H1 (cell line): ENCODE results near the gene SRPRA. TPM values are rescaled to one million over a fixed set of nuclear protein-coding genes. Genes with fewer than 3 reads are reported as not detected.

ENCODE experiments used
- CTCF ChIA-PET: fragments of 300-600 bp; sonication (Branson Sonifier 250); formaldehyde crosslinking; loops from one replicate; lab custom pipeline; 2021; ENCODE audit not compliant: partially characterized antibody; lab: Charles Lee
- POLR2A ChIA-PET: fragments of 300-600 bp; sonication (Branson Sonifier 250); formaldehyde crosslinking; loops from one replicate; lab custom pipeline; 2021; ENCODE audit warnings: inconsistent platforms; ENCODE audit not compliant: partially characterized antibody; lab: Charles Lee
- DNase-seq, 2 experiments: peaks; one replicate each; pipeline versions ENCODE4 v3.0.0 to v3.0.0-alpha.2; 2010 to 2022; ENCODE audit warnings: low spot score in 2 of 2, low read depth in 1 of 2, mixed read lengths in 1 of 2
- FAIRE-seq: peaks from 2 replicates; lab custom pipeline; 2011; peaks lifted over from hg19 to GRCh38; lab: Jason Lieb, UNC
- H2AFZ ChIP-seq: 2 replicates; pipeline ENCODE4 v1.8.1; 2012; ENCODE audit warnings: low read length, inconsistent platforms
- H2AK5ac ChIP-seq: 2 replicates; pipeline ENCODE4 v1.6.1; 2013; ENCODE audit warnings: low read depth, low read length
- H2BK120ac ChIP-seq: replicated peaks from 2 replicates; pipeline ENCODE3; 2013; ENCODE audit warnings: low read depth, low read length, inconsistent platforms
- H2BK12ac ChIP-seq: 2 replicates; pipeline ENCODE4 v1.6.1; 2013; ENCODE audit warnings: low read depth, low read length
- H2BK15ac ChIP-seq: 2 replicates; pipeline ENCODE4 v1.6.1; 2013; ENCODE audit warnings: low read length
- H2BK20ac ChIP-seq: 2 replicates; pipeline ENCODE4 v1.6.1; 2013; ENCODE audit warnings: low read length
- H2BK5ac ChIP-seq: 2 replicates; pipeline ENCODE4 v1.6.1; 2013; ENCODE audit warnings: low read depth, low read length
- H3K14ac ChIP-seq: 2 replicates; pipeline ENCODE4 v1.6.1; 2013; ENCODE audit warnings: inconsistent platforms; ENCODE audit not compliant: insufficient read length
- H3K18ac ChIP-seq: 2 replicates; pipeline ENCODE4 v1.6.1; 2013; ENCODE audit warnings: low read length; ENCODE audit errors: extremely low read depth
- H3K23ac ChIP-seq: 2 replicates; pipeline ENCODE4 v1.6.1; 2013; ENCODE audit warnings: inconsistent platforms; ENCODE audit not compliant: insufficient read length
- H3K23me2 ChIP-seq: 2 replicates; pipeline ENCODE4 v1.6.1; 2013; ENCODE audit warnings: low read depth, low read length
- H3K27ac ChIP-seq: 2 replicates; pipeline ENCODE4 v1.6.1; 2011; ENCODE audit warnings: low read depth, low read length, inconsistent platforms
- H3K27me3 ChIP-seq, 4 experiments: replicated peaks in 1 of 4; 1 replicate in 1 of 4; 2 replicates in 3 of 4; pipeline versions ENCODE4 v1.6.1 to v1.8.1; 2011 to 2013; ENCODE audit warnings: low read length in 3 of 4, mild to moderate bottlenecking in 3 of 4, inconsistent platforms in 2 of 4, mixed read lengths in 2 of 4, moderate library complexity in 1 of 4; ENCODE audit not compliant: control insufficient read depth in 3 of 4, insufficient read depth in 3 of 4; ENCODE audit errors: extremely low read depth in 1 of 4
- H3K36me3 ChIP-seq, 4 experiments: 2 replicates each; pipeline versions ENCODE4 v1.6.1 to v1.8.1; 2011 to 2013; ENCODE audit warnings: mild to moderate bottlenecking in 4 of 4, low read length in 3 of 4, moderate library complexity in 2 of 4, control low read depth in 1 of 4, inconsistent platforms in 1 of 4; ENCODE audit not compliant: insufficient read depth in 4 of 4, control insufficient read depth in 2 of 4
- H3K4ac ChIP-seq: replicated peaks from 2 replicates; pipeline ENCODE3; 2013; ENCODE audit warnings: low read length, low read depth, mixed read lengths, inconsistent platforms; ENCODE audit not compliant: insufficient read length
- H3K4me1 ChIP-seq, 4 experiments: replicated peaks in 1 of 4; 1 replicate in 1 of 4; 2 replicates in 3 of 4; pipeline versions ENCODE4 v1.6.1 to v1.8.1; 2011 to 2013; ENCODE audit warnings: low read length in 3 of 4, inconsistent platforms in 2 of 4, mixed read lengths in 1 of 4; ENCODE audit not compliant: insufficient read depth in 4 of 4, control insufficient read depth in 3 of 4
- H3K4me2 ChIP-seq, 2 experiments: 2 replicates each; pipeline versions ENCODE4 v1.6.1 to v1.8.1; 2011 to 2013; ENCODE audit warnings: low read depth in 2 of 2, low read length in 2 of 2, control low read depth in 1 of 2, inconsistent platforms in 1 of 2, mild to moderate bottlenecking in 1 of 2; ENCODE audit not compliant: insufficient read depth in 1 of 2
- H3K4me3 ChIP-seq, 4 experiments: fragments of 200-600, 300-600 bp in 1 of 4; sonication (generic), shearing (Covaris generic), sonication (Bioruptor Twin) in 1 of 4; 2 replicates each; pipeline versions ENCODE4 v1.5.1 to v1.8.1; 2011 to 2016; ENCODE audit warnings: low read length in 4 of 4, low read depth in 3 of 4, control low read depth in 2 of 4, inconsistent platforms in 2 of 4, mild to moderate bottlenecking in 2 of 4, mixed read lengths in 1 of 4, moderate library complexity in 1 of 4; ENCODE audit not compliant: insufficient read depth in 2 of 4; ENCODE audit errors: extremely low read depth in 1 of 4
- H3K56ac ChIP-seq: replicated peaks from 2 replicates; pipeline ENCODE3; 2013; ENCODE audit warnings: low read depth, mild to moderate bottlenecking, mixed read lengths, low read length, inconsistent platforms; ENCODE audit not compliant: insufficient read length
- H3K79me1 ChIP-seq: 2 replicates; pipeline ENCODE4 v1.6.1; 2013; ENCODE audit warnings: low read depth, low read length, control low read depth
- H3K79me2 ChIP-seq, 2 experiments: 2 replicates each; pipeline versions ENCODE4 v1.6.1 to v1.8.1; 2012 to 2013; ENCODE audit warnings: low read length in 2 of 2, mild to moderate bottlenecking in 2 of 2, inconsistent platforms in 1 of 2; ENCODE audit not compliant: insufficient read depth in 2 of 2, control insufficient read depth in 1 of 2
- H3K9ac ChIP-seq, 4 experiments: replicated peaks in 1 of 4; 1 replicate in 1 of 4; 2 replicates in 3 of 4; pipeline versions ENCODE4 v1.6.1 to v1.8.1; 2011 to 2013; ENCODE audit warnings: low read depth in 3 of 4, low read length in 3 of 4, control low read depth in 2 of 4, mild to moderate bottlenecking in 2 of 4, moderate library complexity in 2 of 4, inconsistent platforms in 1 of 4; ENCODE audit errors: extremely low read depth in 1 of 4
- H3K9me3 ChIP-seq, 2 experiments: 2 replicates each; pipeline versions ENCODE4 v1.6.1 to v1.8.1; 2012 to 2013; ENCODE audit warnings: mild to moderate bottlenecking in 2 of 2, moderate library complexity in 2 of 2, control low read depth in 1 of 2, inconsistent platforms in 1 of 2, low read depth in 1 of 2, low read length in 1 of 2, mixed read lengths in 1 of 2; ENCODE audit not compliant: insufficient read depth in 2 of 2
- H4K20me1 ChIP-seq, 2 experiments: replicated peaks in 1 of 2; 2 replicates each; pipeline versions ENCODE3 to v1.8.1; 2011 to 2013; ENCODE audit warnings: inconsistent platforms in 2 of 2, low read length in 2 of 2, mild to moderate bottlenecking in 1 of 2; ENCODE audit not compliant: insufficient read depth in 2 of 2, control insufficient read depth in 1 of 2
- H4K5ac ChIP-seq: 2 replicates; pipeline ENCODE4 v1.6.1; 2013; ENCODE audit warnings: low read length, low read depth, mixed read lengths, inconsistent platforms; ENCODE audit not compliant: insufficient read length
- H4K8ac ChIP-seq: 2 replicates; pipeline ENCODE4 v1.8.0; 2013; ENCODE audit warnings: mild to moderate bottlenecking, moderate library complexity, low read length, inconsistent platforms; ENCODE audit not compliant: insufficient read depth; ENCODE audit errors: extremely low read depth
- H4K91ac ChIP-seq: replicated peaks from 2 replicates; pipeline ENCODE3; 2013; ENCODE audit warnings: low read length, mixed read lengths, inconsistent platforms; ENCODE audit not compliant: insufficient read length
- CHD2 ChIP-seq: IDR thresholded peaks from 2 replicates; pipeline ENCODE4 v1.6.1; 2012; ENCODE audit warnings: low read length, improper control_type of control experiment
- EZH2 ChIP-seq: fragments of 200-600 bp; sonication (generic); IDR thresholded peaks from 2 replicates; pipeline ENCODE4 v1.7.1; 2012; ENCODE audit warnings: low read depth, mild to moderate bottlenecking, moderate library complexity, low read length, inconsistent platforms; ENCODE audit not compliant: severe bottlenecking
- KDM4A ChIP-seq: IDR thresholded peaks from one replicate; pipeline ENCODE4 v1.7.1; 2012; ENCODE audit warnings: low read depth, mild to moderate bottlenecking, moderate library complexity, low read length, inconsistent platforms; ENCODE audit not compliant: severe bottlenecking
- NANOG ChIP-seq: IDR thresholded peaks from 2 replicates; pipeline ENCODE4 v1.6.1; 2011; ENCODE audit warnings: low read length, low read depth, mild to moderate bottlenecking, inconsistent platforms; ENCODE audit not compliant: insufficient read depth, poor library complexity, severe bottlenecking
- RAD21 ChIP-seq, 2 experiments: IDR thresholded peaks in 1 of 2; conservative IDR thresholded peaks in 1 of 2; 2 replicates each; pipeline ENCODE4 v1.6.1; 2011; ENCODE audit warnings: low read depth in 2 of 2, low read length in 2 of 2, improper control_type of control experiment in 1 of 2, inconsistent platforms in 1 of 2, mild to moderate bottlenecking in 1 of 2, moderate library complexity in 1 of 2
- RFX5 ChIP-seq: IDR thresholded peaks from 2 replicates; pipeline ENCODE4 v1.6.1; 2011; ENCODE audit warnings: low read depth, low read length, improper control_type of control experiment, borderline replicate concordance
- SIRT6 ChIP-seq: IDR thresholded peaks from one replicate; pipeline ENCODE4 v1.7.1; 2012; ENCODE audit warnings: low read length, inconsistent platforms
- WGBS, 2 experiments: shearing (Covaris generic) in 1 of 2; methylation state at CpG; one replicate each; pipeline versions ENCODE4 v1.1.6 to v1.1.7; 2013 to 2015; ENCODE audit warnings: low lambda C conversion rate in 2 of 2, mixed read lengths in 2 of 2, inconsistent platforms in 1 of 2, low coverage in 1 of 2, missing lambda C conversion rate in 1 of 2; ENCODE audit not compliant: insufficient replicate concordance in 2 of 2, insufficient coverage in 1 of 2, insufficient read length in 1 of 2; ENCODE audit errors: extremely low coverage in 1 of 2, missing lambda C conversion rate in 1 of 2; 5-methylcytosine and 5-hydroxymethylcytosine counted together
- polyA plus RNA-seq, 7 experiments: library from polyadenylated mRNA; depleted of rRNA in 3 of 7; stranded (reverse) in 5 of 7; unstranded in 2 of 7; fragments of >200 nt in 5 of 7; fragments of 200-250 nt in 2 of 7; gene quantifications; 1 replicate in 5 of 7; 2 replicates in 1 of 7; 4 replicates in 1 of 7; pipeline versions ENCODE4 v1.2.1 to v1.2.3, GENCODE V29; 2011 to 2013; ENCODE audit warnings: missing spikeins in 2 of 7, mixed read lengths in 2 of 7
- total RNA-seq: library from RNA; stranded (reverse); fragmentation: NEBNext Ultra II Directional; extraction: Animal tissue kit (Norgen Biotek cat#: 25700); gene quantifications from 2 replicates; pipeline ENCODE4 v1.2.1, GENCODE V29; 2021

Gene SRPRA
- total and polyA plus RNA-seq, 2 of the 8 experiments (the other 6 are each of a cell fraction or from before 2014, with no cell fraction given): 57.6 to 62.0 TPM

- Histone ChIP-seq H2BK120ac (no peak overlapping the region), H4K8ac (no peak overlapping the region), H3K9ac (no peak overlapping the region), H3K27me3 (peaks cover 0 to 5% (median 2%) of the 10 kb centered on the region in 4 experiments; a peak in 4 of 7 replicates), H2BK12ac (no peak overlapping the region), H2AFZ (no peak overlapping the region), H3K56ac (no peak overlapping the region), H3K27ac (no peak overlapping the region), H4K20me1 (peaks cover 2 to 5% of the 10 kb centered on the region in 2 experiments), H3K79me1 (peaks cover 6% of the 10 kb centered on the region; the same call in 1 of the 2 replicates), H2BK5ac (no peak overlapping the region), H4K91ac (no peak overlapping the region), H3K4me2 (no peak overlapping the region), H4K5ac (no peak overlapping the region), H3K4me3 (no peak overlapping the region), H3K4me1 (peaks cover 0 to 6% (median 4%) of the 10 kb centered on the region in 4 experiments; a peak in 4 of 7 replicates), H3K36me3 (peaks cover 15 to 33% (median 20%) of the 10 kb centered on the region in 4 experiments; a peak in 7 of 8 replicates), H3K14ac (no peak overlapping the region), H3K23me2 (peaks cover 13% of the 10 kb centered on the region), H3K4ac (no peak overlapping the region), H2AK5ac (no peak overlapping the region), H3K9me3 (no peaks in the 10 kb centered on the region; a peak in 1 of 4 replicates), H3K79me2 (no peaks in the 10 kb centered on the region), H3K23ac (no peak overlapping the region), H2BK20ac (no peak overlapping the region), H2BK15ac (no peak overlapping the region), H3K18ac (no peak overlapping the region)
- no peak for DNase-seq
- ChIA-PET CTCF (no interaction called here), POLR2A (interaction anchor here (1.1 to 3.6 kb wide), 5 partner anchors 10 to 92 kb away, joined by 3 to 17 read pairs (median 4); partner anchors contain the start of genes FOXRED1 and SRPRA)
- WGBS, 2 experiments: 90% methylated on average over 8 of the region's 8 CpGs; no CpG with 5 or more reads in 1 of the 2 experiments
- TF ChIP-seq SIRT6 (no peak), RFX5 (no peak), KDM4A (no peak), CHD2 (no peak), RAD21 (IDR thresholded peaks at IDR 0.05 in 1 of 2, conservative IDR thresholded peaks at IDR 0.05 in 1 of 2; ENCODE audit: low read depth in 2 of 2, low read length in 2 of 2) (no peak), EZH2 (no peak), NANOG (no peak)
- no peak for FAIRE-seq
Measured at GRCh38 chr11:126279191-126279590, 10.5 kb upstream of the SRPRA start.
